Measurements from ENCODE around the gene ARPC4. TPM values are rescaled to one million over a fixed set of nuclear protein-coding genes. Genes with fewer than 3 reads are reported as not detected.

ARPC4 gene
- total RNA-seq, 1 donor from 2014 or later = 129 TPM

DNA sequence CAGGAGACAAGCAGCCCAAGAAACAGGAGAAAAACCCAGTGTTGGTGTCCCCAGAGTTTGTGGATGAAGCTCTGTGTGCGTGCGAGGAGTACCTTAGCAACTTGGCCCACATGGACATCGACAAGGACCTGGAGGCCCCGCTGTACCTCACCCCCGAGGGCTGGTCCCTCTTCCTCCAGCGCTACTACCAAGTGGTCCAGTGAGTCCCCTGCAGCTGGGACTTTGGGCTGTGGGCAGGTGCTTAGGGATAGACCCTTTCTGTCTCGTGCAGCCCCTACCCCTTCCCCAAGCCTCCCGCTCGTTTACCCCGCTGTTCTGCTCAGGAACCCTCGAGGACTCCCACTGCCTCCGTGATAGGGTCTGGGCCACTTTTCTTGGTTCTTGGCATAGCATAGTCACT lies 27.7 kb downstream of the ARPC4 start:
- Mint-ChIP-seq H3K4me3 (ENCODE audit: low read depth) (no peak overlapping the region), H3K27ac (no peak overlapping the region), H3K4me1 (ENCODE audit: low read depth) (no peaks in the 10 kb centered on the region), H3K27me3 (no peaks in the 10 kb centered on the region), H3K36me3 (ENCODE audit: insufficient read depth) (peaks cover 1% of the 10 kb centered on the region), H3K9me3 (ENCODE audit: low read depth) (no peaks in the 10 kb centered on the region)
- DNase-seq (ENCODE audit: low spot score, unreplicated experiment) = no peak
- TF ChIP-seq, protein P1, sequence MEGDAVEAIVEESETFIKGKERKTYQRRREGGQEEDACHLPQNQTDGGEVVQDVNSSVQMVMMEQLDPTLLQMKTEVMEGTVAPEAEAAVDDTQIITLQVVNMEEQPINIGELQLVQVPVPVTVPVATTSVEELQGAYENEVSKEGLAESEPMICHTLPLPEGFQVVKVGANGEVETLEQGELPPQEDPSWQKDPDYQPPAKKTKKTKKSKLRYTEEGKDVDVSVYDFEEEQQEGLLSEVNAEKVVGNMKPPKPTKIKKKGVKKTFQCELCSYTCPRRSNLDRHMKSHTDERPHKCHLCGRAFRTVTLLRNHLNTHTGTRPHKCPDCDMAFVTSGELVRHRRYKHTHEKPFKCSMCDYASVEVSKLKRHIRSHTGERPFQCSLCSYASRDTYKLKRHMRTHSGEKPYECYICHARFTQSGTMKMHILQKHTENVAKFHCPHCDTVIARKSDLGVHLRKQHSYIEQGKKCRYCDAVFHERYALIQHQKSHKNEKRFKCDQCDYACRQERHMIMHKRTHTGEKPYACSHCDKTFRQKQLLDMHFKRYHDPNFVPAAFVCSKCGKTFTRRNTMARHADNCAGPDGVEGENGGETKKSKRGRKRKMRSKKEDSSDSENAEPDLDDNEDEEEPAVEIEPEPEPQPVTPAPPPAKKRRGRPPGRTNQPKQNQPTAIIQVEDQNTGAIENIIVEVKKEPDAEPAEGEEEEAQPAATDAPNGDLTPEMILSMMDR (IDR thresholded peaks at IDR 0.05; ENCODE audit: unreplicated experiment) = no peak

DNA sequence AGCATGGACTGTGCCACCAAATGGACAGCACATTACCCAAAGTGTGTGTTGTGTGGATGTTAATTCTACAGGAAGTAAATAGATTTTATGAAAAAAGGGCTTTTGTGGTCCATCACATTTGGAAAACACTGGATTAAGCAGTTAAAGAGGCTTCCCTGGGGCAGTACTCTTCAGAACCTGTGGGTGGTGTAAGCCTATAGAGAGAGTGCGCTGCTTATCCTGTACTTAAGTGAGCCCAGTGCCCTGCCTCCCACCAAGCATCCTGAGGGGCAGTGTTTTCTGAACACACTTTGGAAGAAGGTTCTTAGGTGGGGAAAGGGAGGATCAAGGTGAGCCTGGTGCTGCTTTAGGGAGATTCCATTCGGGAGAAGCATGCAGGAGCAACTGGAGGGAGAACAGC lies 28.1 kb downstream of the ARPC4 start:
- Mint-ChIP-seq H3K4me1 (ENCODE audit: low read depth) (no peaks in the 10 kb centered on the region), H3K27me3 (no peaks in the 10 kb centered on the region), H3K4me3 (ENCODE audit: low read depth) (no peak overlapping the region), H3K9me3 (ENCODE audit: low read depth) (no peaks in the 10 kb centered on the region), H3K36me3 (ENCODE audit: insufficient read depth) (peaks cover 1% of the 10 kb centered on the region), H3K27ac (no peak overlapping the region)
- TF ChIP-seq, protein P1 (IDR thresholded peaks at IDR 0.05; ENCODE audit: unreplicated experiment) = peak; percentile 44
- DNase-seq (ENCODE audit: low spot score, unreplicated experiment) = no peak

DNA sequence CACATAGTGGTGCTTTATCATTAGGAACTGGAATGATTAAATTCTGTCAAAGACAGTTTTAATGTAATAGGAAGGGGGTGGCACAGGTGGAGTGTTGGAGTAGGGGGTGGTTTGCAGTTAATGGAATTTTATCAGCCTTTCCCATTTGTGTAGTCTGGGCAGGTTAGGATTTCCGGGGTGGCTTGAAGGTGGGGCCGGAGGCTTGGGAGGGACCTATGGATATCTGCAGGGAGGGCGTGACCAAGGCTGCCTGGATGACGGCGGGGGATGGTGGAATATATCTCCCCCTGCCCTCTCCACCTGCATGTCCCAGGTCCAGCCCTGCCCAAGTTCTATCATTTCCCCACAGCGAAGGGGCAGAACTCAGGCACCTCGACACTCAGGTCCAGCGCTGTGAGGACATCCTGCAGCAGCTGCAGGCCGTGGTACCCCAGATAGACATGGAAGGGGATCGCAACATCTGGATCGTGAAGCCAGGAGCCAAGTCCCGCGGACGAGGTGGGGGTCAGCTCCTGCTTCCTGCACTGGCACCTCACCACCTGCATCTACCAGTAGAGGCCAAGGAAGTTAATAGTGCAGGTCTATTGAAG lies 32.7 kb downstream of the ARPC4 start:
- peaks cover 1% of the 10 kb centered on the region for H3K36me3 Mint-ChIP-seq (ENCODE audit: insufficient read depth)
- DNase-seq (ENCODE audit: low spot score, unreplicated experiment) = no peak
- H3K9me3 Mint-ChIP-seq (ENCODE audit: low read depth) = no peaks in the 10 kb centered on the region
- H3K27me3 Mint-ChIP-seq = no peaks in the 10 kb centered on the region
- no peak overlapping the region for H3K27ac Mint-ChIP-seq
- H3K4me1 Mint-ChIP-seq (ENCODE audit: low read depth) = no peaks in the 10 kb centered on the region
- H3K4me3 Mint-ChIP-seq (ENCODE audit: low read depth) = no peak overlapping the region
- TF ChIP-seq, protein P1 (IDR thresholded peaks at IDR 0.05; ENCODE audit: unreplicated experiment) = no peak

DNA sequence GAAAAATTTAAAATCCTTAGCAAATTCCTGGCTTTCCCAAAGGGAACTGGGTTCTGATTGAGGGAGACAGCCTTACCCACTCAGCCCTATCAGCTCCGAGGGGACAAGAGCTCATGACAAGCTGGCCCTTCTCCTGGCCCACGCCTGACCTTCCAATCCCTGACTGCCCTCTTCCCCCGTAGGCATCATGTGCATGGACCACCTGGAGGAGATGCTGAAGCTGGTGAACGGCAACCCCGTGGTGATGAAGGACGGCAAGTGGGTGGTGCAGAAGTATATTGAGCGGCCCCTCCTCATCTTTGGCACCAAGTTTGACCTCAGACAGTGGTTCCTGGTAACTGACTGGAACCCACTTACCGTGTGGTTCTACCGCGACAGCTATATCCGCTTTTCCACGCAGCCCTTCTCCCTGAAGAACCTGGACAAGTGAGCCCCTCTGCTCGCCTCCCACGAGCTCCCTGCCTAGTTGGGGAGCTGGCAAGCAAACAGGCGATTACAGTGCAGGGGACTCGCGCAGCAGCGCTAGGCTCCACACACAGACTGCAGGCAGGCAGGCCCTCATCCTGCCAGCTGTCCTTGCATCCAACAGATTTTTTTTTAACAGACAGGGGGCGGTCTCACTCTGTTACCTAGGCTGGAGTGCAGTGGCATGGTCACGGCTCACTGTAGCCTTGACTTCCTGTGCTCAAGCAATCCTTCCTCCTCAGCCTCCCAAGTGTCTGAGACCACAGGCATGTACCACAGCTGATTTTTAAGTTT lies 34.1 kb downstream of the ARPC4 start:
- Mint-ChIP-seq H3K4me1 (ENCODE audit: low read depth) (no peaks in the 10 kb centered on the region), H3K27ac (no peak overlapping the region), H3K9me3 (ENCODE audit: low read depth) (no peaks in the 10 kb centered on the region), H3K36me3 (ENCODE audit: insufficient read depth) (no peaks in the 10 kb centered on the region), H3K27me3 (no peaks in the 10 kb centered on the region), H3K4me3 (ENCODE audit: low read depth) (no peak overlapping the region)
- DNase-seq (ENCODE audit: low spot score, unreplicated experiment) = no peak
- TF ChIP-seq, protein P1 (IDR thresholded peaks at IDR 0.05; ENCODE audit: unreplicated experiment) = peak; percentile 32

DNA sequence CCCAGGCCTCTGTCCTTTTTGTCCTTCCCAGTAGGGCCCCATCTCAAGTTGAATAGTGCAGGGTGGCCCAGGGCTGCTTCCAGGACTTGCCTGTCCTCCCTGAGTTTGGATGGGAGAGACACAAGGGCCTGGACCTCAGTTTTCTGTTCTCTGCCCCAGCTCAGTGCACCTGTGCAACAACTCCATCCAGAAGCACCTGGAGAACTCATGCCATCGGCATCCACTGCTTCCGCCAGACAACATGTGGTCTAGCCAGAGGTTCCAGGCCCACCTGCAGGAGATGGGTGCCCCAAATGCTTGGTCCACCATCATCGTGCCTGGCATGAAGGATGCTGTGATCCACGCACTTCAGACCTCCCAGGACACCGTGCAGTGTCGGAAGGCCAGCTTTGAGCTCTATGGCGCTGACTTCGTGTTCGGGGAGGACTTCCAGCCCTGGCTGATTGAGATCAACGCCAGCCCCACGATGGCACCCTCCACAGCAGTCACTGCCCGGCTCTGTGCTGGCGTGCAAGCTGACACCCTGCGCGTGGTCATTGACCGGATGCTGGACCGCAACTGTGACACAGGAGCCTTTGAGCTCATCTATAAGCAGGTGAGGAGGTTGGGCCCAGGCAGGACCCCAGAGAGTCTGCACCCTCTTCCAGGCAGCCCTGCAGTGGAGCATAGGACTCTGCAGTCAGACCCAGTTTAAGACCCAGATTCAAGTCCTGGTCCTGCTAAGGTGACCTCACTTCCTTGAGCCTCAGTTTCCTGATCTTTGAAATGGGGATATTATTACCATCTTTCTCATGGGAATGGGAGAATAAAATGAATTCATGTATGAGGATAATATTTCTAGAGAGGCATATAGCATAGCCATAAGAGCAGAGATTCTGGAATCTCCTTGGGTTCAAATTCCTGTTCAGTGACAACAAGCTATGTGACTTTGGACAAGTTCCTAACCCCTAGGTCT lies 36.2 kb downstream of the ARPC4 start:
- H3K4me1 Mint-ChIP-seq (ENCODE audit: low read depth) = no peaks in the 10 kb centered on the region
- H3K27ac Mint-ChIP-seq = no peak overlapping the region
- H3K36me3 Mint-ChIP-seq (ENCODE audit: insufficient read depth) = peaks cover under 1% of the 10 kb centered on the region
- H3K9me3 Mint-ChIP-seq (ENCODE audit: low read depth) = no peaks in the 10 kb centered on the region
- no peaks in the 10 kb centered on the region for H3K27me3 Mint-ChIP-seq
- no peak overlapping the region for H3K4me3 Mint-ChIP-seq (ENCODE audit: low read depth)
- DNase-seq (ENCODE audit: low spot score, unreplicated experiment) = no peak
- TF ChIP-seq, protein P1 (IDR thresholded peaks at IDR 0.05; ENCODE audit: unreplicated experiment) = no peak
